GM11168 (cell line): ENCODE measurements around the gene MRPS6.

Source experiments
- in situ Hi-C: fragments of 300-500 bp; cut with MboI; formaldehyde crosslinking; loops from one replicate; pipeline ENCODE4 v1.12.0; 2022; ENCODE audit warnings: low sequenced_read_pairs; ENCODE audit not compliant: unreplicated experiment

The MRPS6 gene

GRCh38 chr21:34073032-34073748 lies at the start of gene MRPS6, which contains the start of gene SLC5A3:
MRPS6 (plus strand) TSS chr21:34073578; CDS start chr21:34073701, 123 bp downstream.
SLC5A3 (plus strand) TSS chr21:34073578; CDS start chr21:34095199, 21,621 bp downstream.
- in situ Hi-C loops: no loop called here

GRCh38 chr21:34023691-34024373 lies 49.5 kb upstream of the MRPS6 start:
- in situ Hi-C loops: no loop called here

GRCh38 chr21:34024374-34024693 lies 49.0 kb upstream of the MRPS6 start:
- in situ Hi-C loops: no loop called here

GRCh38 chr21:34027721-34028461 lies 45.5 kb upstream of the MRPS6 start:
- in situ Hi-C loops: no loop called here

GRCh38 chr21:34029743-34030528 lies 43.4 kb upstream of the MRPS6 start:
- in situ Hi-C loops: no loop called here

GRCh38 chr21:34031835-34032370 lies 41.5 kb upstream of the MRPS6 start:
- in situ Hi-C loops: no loop called here

GRCh38 chr21:34034369-34035014 lies 38.9 kb upstream of the MRPS6 start:
- in situ Hi-C loops: no loop called here

GRCh38 chr21:34035619-34036354 lies 37.6 kb upstream of the MRPS6 start:
- in situ Hi-C loops: no loop called here

- in situ Hi-C loops: no loop called here
Measured at GRCh38 chr21:34037009-34037795, 36.2 kb upstream of the MRPS6 start.

- in situ Hi-C loops: no loop called here
Measured at GRCh38 chr21:34039678-34040382, 33.5 kb upstream of the MRPS6 start.

- in situ Hi-C loops: no loop called here
Measured at GRCh38 chr21:34042735-34043134, 30.6 kb upstream of the MRPS6 start.

- in situ Hi-C loops: no loop called here
Measured at GRCh38 chr21:34043333-34043732, 30.0 kb upstream of the MRPS6 start.

GRCh38 chr21:34046917-34047316 lies 26.5 kb upstream of the MRPS6 start:
- in situ Hi-C loops: no loop called here

- in situ Hi-C loops: no loop called here
Measured at GRCh38 chr21:34047835-34048234, 25.5 kb upstream of the MRPS6 start.

GRCh38 chr21:34052171-34052570 lies 21.2 kb upstream of the MRPS6 start:
- in situ Hi-C loops: no loop called here

- in situ Hi-C loops: no loop called here
Measured at GRCh38 chr21:34054259-34054658, 19.1 kb upstream of the MRPS6 start.

GRCh38 chr21:34055615-34056014 lies 17.8 kb upstream of the MRPS6 start:
- in situ Hi-C loops: no loop called here

- in situ Hi-C loops: no loop called here
Measured at GRCh38 chr21:34061983-34062382, 11.4 kb upstream of the MRPS6 start.
